IMR-90 (cell line): ENCODE measurements around the gene MYOC. TPM values are rescaled to one million over a fixed set of nuclear protein-coding genes. Genes with fewer than 3 reads are reported as not detected.

ENCODE experiments used
- ATAC-seq: fragments of 200-7000 bp; cut with Tn5 transposase; 2 replicates; pipeline ENCODE4 v1.9.1; 2020; ENCODE audit warnings: low read depth, mild to moderate bottlenecking, moderate library complexity
- BruUV-seq: library from RNA; stranded (reverse); fragments of 400-500 nt; replicated peaks from 2 replicates; lab custom pipeline; 2021; lab: Mats Ljungman, UMichigan
- CTCF ChIA-PET: fragments of 300-600 bp; formaldehyde crosslinking; extraction: SDS; loops from one replicate; lab custom pipeline; 2021; ENCODE audit warnings: antibody characterized with exemption; lab: Yijun Ruan, JAX
- POLR2A ChIA-PET: fragments of 300-600 bp; sonication (Branson Sonifier 250); formaldehyde crosslinking; loops from one replicate; lab custom pipeline; 2022; ENCODE audit warnings: antibody characterized with exemption; ENCODE audit not compliant: unreplicated experiment; lab: Charles Lee
- DNase-seq: peaks from one replicate; pipeline ENCODE4 v3.0.0; 2013
- H2AFZ ChIP-seq: replicated peaks from 2 replicates; pipeline ENCODE3; 2013; ENCODE audit warnings: low read length, mild to moderate bottlenecking; ENCODE audit not compliant: poor library complexity
- H2AK5ac ChIP-seq: 2 replicates; pipeline ENCODE4 v1.6.1; 2013; ENCODE audit warnings: low read depth, low read length, inconsistent platforms
- H2AK9ac ChIP-seq: replicated peaks from 2 replicates; pipeline ENCODE3; 2013; ENCODE audit warnings: mild to moderate bottlenecking, low read depth, low read length, moderate library complexity; ENCODE audit not compliant: poor library complexity
- H2BK120ac ChIP-seq: 2 replicates; pipeline ENCODE4 v1.6.1; 2013; ENCODE audit warnings: low read depth, low read length, inconsistent platforms
- H2BK15ac ChIP-seq: 3 replicates; pipeline ENCODE4 v1.6.1; 2013; ENCODE audit warnings: low read depth, low read length, inconsistent platforms
- H2BK20ac ChIP-seq: 2 replicates; pipeline ENCODE4 v1.6.1; 2013; ENCODE audit warnings: low read depth, mild to moderate bottlenecking, inconsistent platforms, low read length, moderate library complexity
- H2BK5ac ChIP-seq: 2 replicates; pipeline ENCODE4 v1.6.1; 2013; ENCODE audit warnings: mild to moderate bottlenecking, low read depth, low read length, inconsistent platforms; ENCODE audit not compliant: poor library complexity, severe bottlenecking
- H3K14ac ChIP-seq: replicated peaks from 2 replicates; pipeline ENCODE4 v1.6.1; 2013; ENCODE audit warnings: low read depth, low read length, inconsistent platforms
- H3K18ac ChIP-seq: 2 replicates; pipeline ENCODE4 v1.6.1; 2013; ENCODE audit warnings: low read depth, low read length, control low read depth
- H3K23ac ChIP-seq: 2 replicates; pipeline ENCODE4 v1.6.1; 2013; ENCODE audit warnings: low read depth, low read length, inconsistent platforms
- H3K27ac ChIP-seq: 2 replicates; pipeline ENCODE4 v1.5.1; 2013; ENCODE audit warnings: mild to moderate bottlenecking, control low read depth, low read length; ENCODE audit not compliant: insufficient read depth
- H3K27me3 ChIP-seq: 2 replicates; pipeline ENCODE4 v1.6.1; 2013; ENCODE audit warnings: low read length; ENCODE audit not compliant: control insufficient read depth, insufficient read depth
- H3K36me3 ChIP-seq: 2 replicates; pipeline ENCODE4 v1.6.1; 2013; ENCODE audit warnings: low read length, mixed read lengths; ENCODE audit not compliant: control insufficient read depth, insufficient read depth
- H3K4ac ChIP-seq: 2 replicates; pipeline ENCODE4 v1.6.1; 2013; ENCODE audit warnings: low read depth, low read length, inconsistent platforms
- H3K4me1 ChIP-seq: 2 replicates; pipeline ENCODE4 v1.6.1; 2013; ENCODE audit warnings: low read length, mixed read lengths; ENCODE audit not compliant: control insufficient read depth, insufficient read depth
- H3K4me2 ChIP-seq: 2 replicates; pipeline ENCODE4 v1.6.1; 2013; ENCODE audit warnings: low read depth, mild to moderate bottlenecking, control low read depth, low read length, moderate library complexity
- H3K4me3 ChIP-seq: 2 replicates; pipeline ENCODE4 v1.5.1; 2013; ENCODE audit warnings: low read depth, mild to moderate bottlenecking, control low read depth, low read length, moderate library complexity; ENCODE audit not compliant: insufficient read depth
- H3K56ac ChIP-seq: 2 replicates; pipeline ENCODE4 v1.6.1; 2013; ENCODE audit warnings: low read length, inconsistent platforms; ENCODE audit not compliant: insufficient read depth; ENCODE audit errors: extremely low read depth
- H3K79me1 ChIP-seq, 2 experiments: 2 replicates each; pipeline ENCODE4 v1.6.1; 2013; ENCODE audit warnings: low read length in 2 of 2, inconsistent platforms in 1 of 2, low read depth in 1 of 2
- H3K9ac ChIP-seq: 2 replicates; pipeline ENCODE4 v1.6.1; 2013; ENCODE audit warnings: low read depth, low read length, control low read depth
- H3K9me1 ChIP-seq: 2 replicates; pipeline ENCODE4 v1.6.1; 2013; ENCODE audit warnings: low read length, inconsistent platforms; ENCODE audit not compliant: insufficient read depth
- H3K9me3 ChIP-seq: 2 replicates; pipeline ENCODE4 v1.6.1; 2013; ENCODE audit warnings: low read length; ENCODE audit not compliant: control insufficient read depth, insufficient read depth
- H4K20me1 ChIP-seq: 2 replicates; pipeline ENCODE4 v1.6.1; 2013; ENCODE audit warnings: low read length, inconsistent platforms; ENCODE audit not compliant: insufficient read depth
- H4K5ac ChIP-seq: 2 replicates; pipeline ENCODE4 v1.6.1; 2013; ENCODE audit warnings: mild to moderate bottlenecking, low read depth, low read length, control low read depth
- H4K8ac ChIP-seq, 2 experiments: 2 replicates each; pipeline ENCODE4 v1.6.1; 2013; ENCODE audit warnings: low read depth in 2 of 2, low read length in 2 of 2, control low read depth in 1 of 2, inconsistent platforms in 1 of 2
- H4K91ac ChIP-seq: 2 replicates; pipeline ENCODE4 v1.6.1; 2013; ENCODE audit warnings: low read depth, low read length, inconsistent platforms; ENCODE audit not compliant: insufficient read depth
- CEBPB ChIP-seq: IDR thresholded peaks from 2 replicates; pipeline ENCODE4 v1.6.1; 2012; ENCODE audit warnings: low read depth, low read length, improper control_type of control experiment
- CHD1 ChIP-seq: IDR thresholded peaks from 2 replicates; pipeline ENCODE4 v1.6.1; 2012; ENCODE audit warnings: low read depth, low read length, improper control_type of control experiment
- CTCF ChIP-seq: conservative IDR thresholded peaks from 2 replicates; pipeline ENCODE4 v1.5.1; 2012; ENCODE audit warnings: mild to moderate bottlenecking, low read depth, low read length, improper control_type of control experiment
- ELK1 ChIP-seq: fragments of 150-350 bp; IDR thresholded peaks from 2 replicates; pipeline ENCODE4 v1.6.1; 2016; ENCODE audit warnings: low read depth, mild to moderate bottlenecking, low read length, moderate library complexity, borderline replicate concordance
- FOS ChIP-seq: fragments of 150-350 bp; IDR thresholded peaks from 2 replicates; pipeline ENCODE4 v1.6.1; 2016; ENCODE audit warnings: low read depth, low read length
- MAZ ChIP-seq: IDR thresholded peaks from 2 replicates; pipeline ENCODE4 v1.6.1; 2012; ENCODE audit warnings: low read depth, mild to moderate bottlenecking, low read length, improper control_type of control experiment, moderate library complexity, borderline replicate concordance
- MXI1 ChIP-seq: IDR thresholded peaks from 2 replicates; pipeline ENCODE4 v1.6.1; 2012; ENCODE audit warnings: low read depth, mild to moderate bottlenecking, low read length, moderate library complexity, borderline replicate concordance
- NFE2L2 ChIP-seq: fragments of 150-350 bp; IDR thresholded peaks from 2 replicates; pipeline ENCODE4 v1.6.1; 2016; ENCODE audit warnings: low read depth, mild to moderate bottlenecking, low read length
- POLR2A ChIP-seq: IDR thresholded peaks from 2 replicates; pipeline ENCODE4 v1.6.1; 2012; ENCODE audit warnings: mild to moderate bottlenecking, low read depth, low read length
- RCOR1 ChIP-seq: IDR thresholded peaks from 2 replicates; pipeline ENCODE4 v1.6.1; 2012; ENCODE audit warnings: mild to moderate bottlenecking, low read length, improper control_type of control experiment; ENCODE audit not compliant: insufficient replicate concordance
- RFX5 ChIP-seq: IDR thresholded peaks from 2 replicates; pipeline ENCODE4 v1.8.0; 2012; ENCODE audit warnings: low read depth, mild to moderate bottlenecking, low read length, moderate library complexity
- SMC3 ChIP-seq: fragments of 150-350 bp; IDR thresholded peaks from 2 replicates; pipeline ENCODE4 v1.6.1; 2016; ENCODE audit warnings: low read depth, mild to moderate bottlenecking, antibody characterized with exemption, low read length, moderate library complexity
- USF2 ChIP-seq: fragments of 150-350 bp; IDR thresholded peaks from 2 replicates; pipeline ENCODE4 v1.6.1; 2017; ENCODE audit warnings: mild to moderate bottlenecking, antibody characterized with exemption, low read length, low read depth
- WGBS, 2 experiments: methylation state at CpG; one replicate each; pipeline versions ENCODE4 v1.1.5 to v1.1.7; 2013; ENCODE audit warnings: missing lambda C conversion rate in 2 of 2; ENCODE audit not compliant: insufficient read length in 1 of 2; ENCODE audit errors: extremely low coverage in 2 of 2; 5-methylcytosine and 5-hydroxymethylcytosine counted together
- dilution Hi-C: fragments of 300-500 bp; cut with HindIII; formaldehyde crosslinking; loops from one replicate; pipeline ENCODE4 v1.14.3; 2018; ENCODE audit warnings: low sequenced_read_pairs; ENCODE audit not compliant: unreplicated experiment
- in situ Hi-C: fragments of 300-500 bp; cut with MboI; formaldehyde crosslinking; loops from 3 replicates; pipeline ENCODE4 v1.14.3; 2019; ENCODE audit warnings: low sequenced_read_pairs, inconsistent platforms, mixed read lengths
- intact Hi-C: fragments of 100-400 bp; cut with micrococcal nuclease; formaldehyde crosslinking; loops from 2 replicates; pipeline ENCODE4 v1.10.0; 2022
- polyA plus RNA-seq, 3 experiments: library from polyadenylated mRNA; depleted of rRNA; stranded (reverse); fragments of >200 nt; gene quantifications; 2 replicates each; pipeline ENCODE4 v1.2.3, GENCODE V29; 2012; ENCODE audit warnings: low replicate concordance in 1 of 3
- total RNA-seq: library from RNA; depleted of rRNA; stranded (reverse); fragments of >200 nt; gene quantifications from 2 replicates; pipeline ENCODE4 v1.2.3, GENCODE V29; 2012

The MYOC gene
- total and polyA plus RNA-seq, 2 of the 4 experiments (the other 2 are of a cell fraction), result not detected

- no peak overlapping the region for H2AK5ac ChIP-seq
- H4K20me1 ChIP-seq, result no peaks in the 10 kb centered on the region
- H3K9ac ChIP-seq, result no peak overlapping the region
- H3K9me3 ChIP-seq, result no peaks in the 10 kb centered on the region
- no peak overlapping the region for H3K4ac ChIP-seq
- no peak overlapping the region for H4K5ac ChIP-seq
- H3K4me3 ChIP-seq, result no peak overlapping the region
- H3K36me3 ChIP-seq, result no peaks in the 10 kb centered on the region
- ATAC-seq (no peak), DNase-seq (no peak)
- H2BK20ac ChIP-seq, result no peak overlapping the region
- no peak overlapping the region for H2AK9ac ChIP-seq
- 77% methylated on average over 5 of the region's 8 CpGs; no CpG with 5 or more reads in 1 of the 2 experiments for WGBS, 2 experiments
- no peak overlapping the region for H2BK5ac ChIP-seq
- H4K91ac ChIP-seq, result no peak overlapping the region
- no peak overlapping the region for H2BK15ac ChIP-seq
- H3K27ac ChIP-seq, result no peak overlapping the region
- ChIA-PET POLR2A (no interaction called here), CTCF (no interaction called here)
- no peak overlapping the region for H3K18ac ChIP-seq
- no peaks in the 10 kb centered on the region for H3K79me1 ChIP-seq
- dilution Hi-C loops, result no loop called here
- H3K27me3 ChIP-seq, result no peaks in the 10 kb centered on the region; the same call in 1 of the 2 replicates
- no peak overlapping the region for H3K23ac ChIP-seq
- H3K4me1 ChIP-seq, result no peaks in the 10 kb centered on the region
- H2AFZ ChIP-seq, result no peak overlapping the region
- no peaks in the 10 kb centered on the region for H3K9me1 ChIP-seq
- H3K4me2 ChIP-seq, result no peak overlapping the region
- no peak overlapping the region for H4K8ac ChIP-seq
- no TSS peak for BruUV-seq
- H2BK120ac ChIP-seq, result no peak overlapping the region
- in situ Hi-C loops, result no loop called here
- intact Hi-C loops, result no loop called here
- TF ChIP-seq CEBPB (no peak), POLR2A (no peak), MAZ (no peak), CTCF (no peak), RCOR1 (no peak), NFE2L2 (no peak), MXI1 (no peak), RFX5 (no peak), USF2 (no peak), FOS (no peak), CHD1 (no peak), ELK1 (no peak), SMC3 (no peak)
- H3K14ac ChIP-seq, result no peak overlapping the region
- H3K56ac ChIP-seq, result no peak overlapping the region
Measured at GRCh38 chr1:171683870-171684269, 31.4 kb upstream of the MYOC start.
